Testis (tissue), 2 donors: ENCODE measurements around the gene ACTMAP.

ENCODE experiments used
- POLR2A ChIP-seq: fragments of 450-650 bp; IDR thresholded peaks from one replicate; pipeline ENCODE4 v1.6.1; 2017; ENCODE audit warnings: antibody characterized with exemption, mild to moderate bottlenecking, moderate library complexity
- TF ChIP-seq, protein P1 (sequence below), 3 experiments: fragments of 450-650 bp in 2 of 3; fragments of 200-600 bp in 1 of 3; sonication (generic) in 1 of 3; IDR thresholded peaks; one replicate each; pipeline ENCODE4 v1.5.1; 2016 to 2019; ENCODE audit warnings: antibody characterized with exemption in 3 of 3, mild to moderate bottlenecking in 2 of 3, moderate library complexity in 1 of 3

GRCh38 chr19:40714441-40715299, 35.6 kb downstream of the ACTMAP start:
- TF ChIP-seq POLR2A = no peak
- TF ChIP-seq, protein P1, sequence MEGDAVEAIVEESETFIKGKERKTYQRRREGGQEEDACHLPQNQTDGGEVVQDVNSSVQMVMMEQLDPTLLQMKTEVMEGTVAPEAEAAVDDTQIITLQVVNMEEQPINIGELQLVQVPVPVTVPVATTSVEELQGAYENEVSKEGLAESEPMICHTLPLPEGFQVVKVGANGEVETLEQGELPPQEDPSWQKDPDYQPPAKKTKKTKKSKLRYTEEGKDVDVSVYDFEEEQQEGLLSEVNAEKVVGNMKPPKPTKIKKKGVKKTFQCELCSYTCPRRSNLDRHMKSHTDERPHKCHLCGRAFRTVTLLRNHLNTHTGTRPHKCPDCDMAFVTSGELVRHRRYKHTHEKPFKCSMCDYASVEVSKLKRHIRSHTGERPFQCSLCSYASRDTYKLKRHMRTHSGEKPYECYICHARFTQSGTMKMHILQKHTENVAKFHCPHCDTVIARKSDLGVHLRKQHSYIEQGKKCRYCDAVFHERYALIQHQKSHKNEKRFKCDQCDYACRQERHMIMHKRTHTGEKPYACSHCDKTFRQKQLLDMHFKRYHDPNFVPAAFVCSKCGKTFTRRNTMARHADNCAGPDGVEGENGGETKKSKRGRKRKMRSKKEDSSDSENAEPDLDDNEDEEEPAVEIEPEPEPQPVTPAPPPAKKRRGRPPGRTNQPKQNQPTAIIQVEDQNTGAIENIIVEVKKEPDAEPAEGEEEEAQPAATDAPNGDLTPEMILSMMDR (IDR thresholded peaks at IDR 0.05) = peak in 1 of 3 experiments; percentile 18
